Fibroblast of mammary gland (primary cell): ENCODE measurements around the gene CBX2.
A peak's percentile ranks its signal among the peaks of the same experiment; 100 is the strongest.

Experiments
- DNase-seq: peaks from one replicate; pipeline ENCODE4 v3.0.0-alpha.2; 2010; ENCODE audit warnings: low read depth
- H3K4me3 ChIP-seq: 2 replicates; pipeline ENCODE4 v1.5.1; 2011; ENCODE audit warnings: low read depth, mild to moderate bottlenecking, low read length, moderate library complexity; ENCODE audit not compliant: control insufficient read depth
- TF ChIP-seq, protein P1 (sequence below): conservative IDR thresholded peaks from 2 replicates; pipeline ENCODE4 v1.5.1; 2011; ENCODE audit warnings: low read depth, low read length, inconsistent platforms; ENCODE audit not compliant: control insufficient read depth, insufficient read depth

Gene CBX2

GRCh38 chr17:79803997-79804855, 26.3 kb downstream of the CBX2 start:
- TF ChIP-seq, protein P1, sequence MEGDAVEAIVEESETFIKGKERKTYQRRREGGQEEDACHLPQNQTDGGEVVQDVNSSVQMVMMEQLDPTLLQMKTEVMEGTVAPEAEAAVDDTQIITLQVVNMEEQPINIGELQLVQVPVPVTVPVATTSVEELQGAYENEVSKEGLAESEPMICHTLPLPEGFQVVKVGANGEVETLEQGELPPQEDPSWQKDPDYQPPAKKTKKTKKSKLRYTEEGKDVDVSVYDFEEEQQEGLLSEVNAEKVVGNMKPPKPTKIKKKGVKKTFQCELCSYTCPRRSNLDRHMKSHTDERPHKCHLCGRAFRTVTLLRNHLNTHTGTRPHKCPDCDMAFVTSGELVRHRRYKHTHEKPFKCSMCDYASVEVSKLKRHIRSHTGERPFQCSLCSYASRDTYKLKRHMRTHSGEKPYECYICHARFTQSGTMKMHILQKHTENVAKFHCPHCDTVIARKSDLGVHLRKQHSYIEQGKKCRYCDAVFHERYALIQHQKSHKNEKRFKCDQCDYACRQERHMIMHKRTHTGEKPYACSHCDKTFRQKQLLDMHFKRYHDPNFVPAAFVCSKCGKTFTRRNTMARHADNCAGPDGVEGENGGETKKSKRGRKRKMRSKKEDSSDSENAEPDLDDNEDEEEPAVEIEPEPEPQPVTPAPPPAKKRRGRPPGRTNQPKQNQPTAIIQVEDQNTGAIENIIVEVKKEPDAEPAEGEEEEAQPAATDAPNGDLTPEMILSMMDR: no peak
- no peak overlapping the region for H3K4me3 ChIP-seq
- DNase-seq: peak; percentile 29

GRCh38 chr17:79804856-79805696, 27.1 kb downstream of the CBX2 start:
- TF ChIP-seq, protein P1: no peak
- no peak overlapping the region for H3K4me3 ChIP-seq
- DNase-seq: no peak

- DNase-seq: no peak
- H3K4me3 ChIP-seq: no peak overlapping the region
- TF ChIP-seq, protein P1: no peak
Measured at GRCh38 chr17:79806446-79806760, 28.5 kb downstream of the CBX2 start.

GRCh38 chr17:79806863-79807720, 29.1 kb downstream of the CBX2 start:
- no peak for DNase-seq
- TF ChIP-seq, protein P1: no peak
- no peak overlapping the region for H3K4me3 ChIP-seq

DNA sequence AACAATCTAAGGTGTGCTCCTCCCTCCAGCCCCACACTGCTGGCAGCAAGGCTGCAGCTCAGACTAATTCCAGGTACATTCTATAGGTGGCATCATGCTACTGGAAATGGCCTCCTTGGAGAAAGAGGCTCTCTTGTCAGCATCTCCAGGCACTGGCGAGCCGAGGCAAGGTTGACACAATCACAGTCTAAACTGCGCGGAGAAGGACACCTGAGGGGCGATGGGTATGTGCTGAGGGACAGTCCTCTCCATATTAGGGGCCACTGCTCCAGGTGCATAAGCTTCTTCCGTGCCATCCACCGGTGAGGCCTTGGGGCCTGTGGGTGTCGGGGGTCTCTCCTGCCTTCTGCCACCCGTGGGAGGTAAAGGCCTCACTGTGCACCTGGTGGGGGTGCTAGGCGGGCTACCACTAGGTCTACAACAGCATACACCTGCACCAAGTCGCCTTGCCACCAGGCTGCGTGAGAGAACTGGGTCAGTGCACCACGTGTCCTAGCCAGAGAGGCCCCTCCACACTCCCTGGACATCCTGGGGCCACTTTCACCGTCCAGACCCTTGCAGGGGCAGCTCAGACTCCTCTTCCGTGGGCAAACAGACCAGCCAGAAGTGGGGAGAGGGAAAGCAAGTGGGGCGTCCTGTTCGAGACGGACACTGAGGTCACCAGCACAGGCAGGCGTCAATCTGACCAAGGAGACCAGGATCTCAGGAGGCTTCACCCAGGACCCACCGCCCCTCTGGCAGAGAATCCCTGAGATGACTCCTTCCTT, 31.0 kb downstream of the CBX2 start:
- TF ChIP-seq, protein P1: no peak
- DNase-seq: no peak
- H3K4me3 ChIP-seq: no peak overlapping the region
